GM23338 (cell line): ENCODE data around the gene NLGN4X. TPM values are rescaled to one million over a fixed set of nuclear protein-coding genes. Genes with fewer than 3 reads are reported as not detected.

Experiments used
- ATAC-seq: fragments of 200-7000 bp; cut with Tn5 transposase; 3 replicates; pipeline ENCODE4 v1.9.1; 2020
- DNase-seq: peaks from one replicate; pipeline ENCODE4 v3.0.0-alpha.2; 2015; ENCODE audit warnings: low spot score
- H2AFZ ChIP-seq: fragments of 200-600 bp; sonication (generic); 2 replicates; pipeline ENCODE4 v1.8.0; 2016; ENCODE audit warnings: antibody characterized with exemption, mild to moderate bottlenecking, moderate library complexity
- H3F3A ChIP-seq: fragments of 200-600 bp; sonication (generic); replicated peaks from 2 replicates; pipeline ENCODE4 v1.8.0; 2017; ENCODE audit warnings: antibody characterized with exemption, mixed run types, low read depth
- H3K27ac ChIP-seq: fragments of 200-600 bp; sonication (generic); 2 replicates; pipeline ENCODE4 v1.6.1; 2016; ENCODE audit warnings: low read depth
- H3K27me3 ChIP-seq: fragments of 200-600 bp; sonication (generic); 2 replicates; pipeline ENCODE4 v1.8.0; 2016; ENCODE audit warnings: mild to moderate bottlenecking, mixed run types, moderate library complexity; ENCODE audit not compliant: insufficient read depth
- H3K36me3 ChIP-seq: fragments of 200-600 bp; sonication (generic); 2 replicates; pipeline ENCODE4 v1.8.0; 2016; ENCODE audit warnings: mild to moderate bottlenecking; ENCODE audit not compliant: insufficient read depth
- H3K4me1 ChIP-seq: fragments of 200-600 bp; sonication (generic); 2 replicates; pipeline ENCODE4 v1.8.0; 2016; ENCODE audit warnings: mild to moderate bottlenecking, moderate library complexity; ENCODE audit not compliant: insufficient read depth
- H3K4me2 ChIP-seq: fragments of 200-600 bp; sonication (generic); 2 replicates; pipeline ENCODE4 v1.7.1; 2017; ENCODE audit warnings: mixed run types
- H3K4me3 ChIP-seq: fragments of 200-600 bp; sonication (generic); 2 replicates; pipeline ENCODE4 v1.6.1; 2016; ENCODE audit warnings: mixed run types
- H3K79me2 ChIP-seq: fragments of 200-600 bp; sonication (generic); replicated peaks from 2 replicates; pipeline ENCODE4 v1.8.0; 2017; ENCODE audit warnings: mild to moderate bottlenecking; ENCODE audit not compliant: insufficient read depth
- H3K9me2 ChIP-seq: fragments of 200-600 bp; sonication (generic); 2 replicates; pipeline ENCODE4 v1.8.0; 2017; ENCODE audit not compliant: insufficient read depth
- H4K20me1 ChIP-seq: fragments of 200-600 bp; sonication (generic); replicated peaks from 2 replicates; pipeline ENCODE4 v1.8.0; 2017; ENCODE audit warnings: mild to moderate bottlenecking; ENCODE audit not compliant: insufficient read depth
- H3K27ac Mint-ChIP-seq: 2 replicates; pipeline ENCODE4 v1.8.0; 2020; ENCODE audit warnings: inconsistent platforms, mild to moderate bottlenecking, moderate library complexity, mixed read lengths
- H3K27me3 Mint-ChIP-seq: 3 replicates; pipeline ENCODE4 v1.8.0; 2022; ENCODE audit warnings: low read depth, mild to moderate bottlenecking, moderate library complexity, mixed read lengths, inconsistent platforms; ENCODE audit not compliant: insufficient read depth, poor library complexity
- H3K36me3 Mint-ChIP-seq: 3 replicates; pipeline ENCODE4 v1.8.0; 2021; ENCODE audit warnings: low read depth, mild to moderate bottlenecking, inconsistent platforms, moderate library complexity, mixed read lengths
- H3K4me1 Mint-ChIP-seq: 3 replicates; pipeline ENCODE4 v1.8.0; 2020; ENCODE audit warnings: mild to moderate bottlenecking, inconsistent platforms, mixed read lengths
- H3K4me3 Mint-ChIP-seq: 3 replicates; pipeline ENCODE4 v1.8.0; 2021; ENCODE audit warnings: moderate library complexity, mild to moderate bottlenecking, inconsistent platforms, mixed read lengths
- H3K9me3 Mint-ChIP-seq: 3 replicates; pipeline ENCODE4 v1.8.0; 2020; ENCODE audit warnings: moderate library complexity, mild to moderate bottlenecking, inconsistent platforms, mixed read lengths
- CREB1 ChIP-seq: fragments of 250-450 bp; sonication (Bioruptor Pico); IDR thresholded peaks from 2 replicates; pipeline ENCODE4 v1.5.0; 2020; ENCODE audit warnings: low read depth, mild to moderate bottlenecking, moderate library complexity
- CTCF ChIP-seq, 2 experiments: fragments of 200-600 bp in 1 of 2; sonication (generic) in 1 of 2; conservative IDR thresholded peaks; 2 replicates each; pipeline versions ENCODE4 v1.5.1 to v1.6.1; 2016 to 2017; ENCODE audit warnings: antibody characterized with exemption in 2 of 2, low read depth in 2 of 2, mild to moderate bottlenecking in 2 of 2, moderate library complexity in 1 of 2
- EZH2phosphoT487 ChIP-seq: fragments of 200-600 bp; sonication (generic); IDR thresholded peaks from one replicate; pipeline ENCODE4 v1.8.1; 2018; ENCODE audit warnings: antibody characterized with exemption; ENCODE audit not compliant: unreplicated experiment
- JUNB ChIP-seq: IDR thresholded peaks from one replicate; pipeline ENCODE4 v1.6.1; 2016; ENCODE audit warnings: antibody characterized with exemption; ENCODE audit not compliant: unreplicated experiment
- NANOG ChIP-seq: IDR thresholded peaks from 2 replicates; pipeline ENCODE4 v1.6.1; 2016; ENCODE audit warnings: antibody characterized with exemption, borderline replicate concordance
- POLR2AphosphoS5 ChIP-seq: IDR thresholded peaks from 2 replicates; pipeline ENCODE4 v1.6.1; 2016; ENCODE audit warnings: antibody characterized with exemption, low read depth
- REST ChIP-seq: IDR thresholded peaks from one replicate; pipeline ENCODE4 v1.6.1; 2018; ENCODE audit warnings: antibody characterized with exemption; ENCODE audit not compliant: unreplicated experiment
- ZNF331 ChIP-seq: fragments of 250-450 bp; sonication (Bioruptor Pico); IDR thresholded peaks from 2 replicates; pipeline ENCODE4 v1.5.0; 2020; ENCODE audit warnings: low read depth, mild to moderate bottlenecking, moderate library complexity
- ZNF462 ChIP-seq: fragments of 250-450 bp; sonication (Bioruptor Pico); IDR thresholded peaks from 2 replicates; pipeline ENCODE4 v1.5.0; 2020; ENCODE audit warnings: mild to moderate bottlenecking, moderate library complexity
- polyA plus RNA-seq: library from polyadenylated mRNA; unstranded; fragments of >200 nt; fragmentation: Nextera tagmentation; extraction: Ambion mirVana; gene quantifications from 2 replicates; pipeline ENCODE4 v1.2.1, GENCODE V29; 2016
- total RNA-seq: library from RNA; depleted of rRNA; stranded (reverse); fragments of >200 nt; shearing (Covaris generic); gene quantifications from 2 replicates; pipeline ENCODE4 v1.2.3, GENCODE V29; 2014
- TF ChIP-seq, protein P1 (sequence below): IDR thresholded peaks from 2 replicates; pipeline ENCODE4 v1.6.1; 2016; ENCODE audit warnings: antibody characterized with exemption

Gene NLGN4X
- total and polyA plus RNA-seq, 2 experiments from 2014 or later: 36.0 to 86.5 TPM

- no peak for TF ChIP-seq ZNF462 (CRISPR knock-in tag)
These were observed 1.8 kb downstream of the NLGN4X start (continued) for GRCh38 chrX:6226596-6227452.

DNA sequence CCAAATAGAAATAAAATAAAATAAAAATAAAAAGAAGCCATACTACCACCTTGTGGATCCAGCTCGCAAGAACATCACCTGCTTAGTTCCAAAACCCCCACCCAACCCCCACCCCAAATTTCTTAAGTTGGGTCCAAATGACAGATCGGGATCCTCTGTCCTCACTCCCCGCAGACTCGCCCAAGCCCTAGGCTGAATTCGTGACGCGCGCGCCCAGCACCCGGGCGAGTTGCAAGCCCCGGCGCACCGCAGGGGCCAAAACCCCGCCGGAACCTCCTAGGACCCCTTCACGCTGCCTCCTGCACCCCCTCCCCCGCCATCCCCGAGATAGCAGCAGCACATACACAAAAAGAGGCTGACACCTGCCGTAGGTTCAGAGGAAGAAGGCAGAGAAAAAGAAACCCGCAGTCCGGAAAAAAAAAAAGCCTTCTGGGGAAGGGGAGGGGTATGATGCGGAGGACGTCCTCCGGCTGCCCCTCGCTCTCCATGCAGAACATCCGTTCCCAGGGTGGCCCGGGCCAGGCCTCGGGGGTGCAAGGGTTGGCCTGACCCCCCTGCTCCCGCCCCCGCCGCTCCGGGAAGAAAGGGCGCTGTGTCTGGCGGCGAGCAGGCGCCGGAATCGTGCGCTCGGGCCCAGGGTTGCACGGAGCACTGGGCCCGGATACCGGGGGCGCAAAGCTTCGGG is 2.6 kb downstream of the NLGN4X start:
- ATAC-seq (peak; percentile 37), DNase-seq (peak; percentile 73)
- H3K4me2 ChIP-seq: peak overlapping the region; percentile 87
- TF ChIP-seq EZH2phosphoT487 (no peak), REST (no peak), CTCF (conservative IDR thresholded peaks at IDR 0.05; ENCODE audit: low read depth in 2 of 2) (no peak), POLR2AphosphoS5 (no peak; the same call in 1 of the 2 replicates), NANOG (no peak), JUNB (no peak), CREB1 (CRISPR knock-in tag) (no peak), ZNF331 (no peak)
- TF ChIP-seq, protein P1, sequence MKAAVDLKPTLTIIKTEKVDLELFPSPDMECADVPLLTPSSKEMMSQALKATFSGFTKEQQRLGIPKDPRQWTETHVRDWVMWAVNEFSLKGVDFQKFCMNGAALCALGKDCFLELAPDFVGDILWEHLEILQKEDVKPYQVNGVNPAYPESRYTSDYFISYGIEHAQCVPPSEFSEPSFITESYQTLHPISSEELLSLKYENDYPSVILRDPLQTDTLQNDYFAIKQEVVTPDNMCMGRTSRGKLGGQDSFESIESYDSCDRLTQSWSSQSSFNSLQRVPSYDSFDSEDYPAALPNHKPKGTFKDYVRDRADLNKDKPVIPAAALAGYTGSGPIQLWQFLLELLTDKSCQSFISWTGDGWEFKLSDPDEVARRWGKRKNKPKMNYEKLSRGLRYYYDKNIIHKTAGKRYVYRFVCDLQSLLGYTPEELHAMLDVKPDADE: no peak

More for the DNA sequence above, 2.6 kb downstream of the NLGN4X start:
- Histone ChIP-seq H3K9me2 (no peaks in the 10 kb centered on the region), H3K79me2 (peaks cover 71% of the 10 kb centered on the region), H3F3A (no peaks in the 10 kb centered on the region), H3K36me3 (no peaks in the 10 kb centered on the region), H3K27me3 (no peaks in the 10 kb centered on the region), H3K4me3 (peak overlapping the region; percentile 81), H3K4me1 (peaks cover 28% of the 10 kb centered on the region), H3K27ac (peak overlapping the region; percentile 63; the same call in 1 of the 2 replicates), H4K20me1 (no peaks in the 10 kb centered on the region; the same call in 1 of the 2 replicates), H2AFZ (no peak overlapping the region)
- H3K4me1 Mint-ChIP-seq: peaks cover 34% of the 10 kb centered on the region
- H3K36me3 Mint-ChIP-seq: peaks cover 9% of the 10 kb centered on the region
- peak overlapping the region; percentile 92 for H3K4me3 Mint-ChIP-seq
- H3K27me3 Mint-ChIP-seq: peaks cover 2% of the 10 kb centered on the region
- H3K9me3 Mint-ChIP-seq: no peaks in the 10 kb centered on the region; the same call in 2 of the 3 replicates
- no peak overlapping the region; the same call in 1 of the 2 replicates for H3K27ac Mint-ChIP-seq
